Thyroid gland (tissue), 4 donors: ENCODE results near the gene ZNF503. TPM values are rescaled to one million over a fixed set of nuclear protein-coding genes. Genes with fewer than 3 reads are reported as not detected.

Experiments
- DNase-seq, 2 donors: peaks; one replicate each; pipeline ENCODE4 v3.0.0-alpha.2; 2019
- H3K27ac ChIP-seq, 3 donors: fragments of 200-600 bp; sonication (generic); 1 replicate in 2 of 3; 2 replicates in 1 of 3; pipeline ENCODE4 v1.5.1; 2016 to 2019; ENCODE audit warnings: mild to moderate bottlenecking in 1 of 3, moderate library complexity in 1 of 3
- H3K27me3 ChIP-seq: fragments of 200-600 bp; sonication (generic); one replicate; pipeline ENCODE4 v1.5.1; 2019
- H3K36me3 ChIP-seq, 2 donors: fragments of 200-600 bp; sonication (generic); one replicate each; pipeline ENCODE4 v1.5.1; 2016 to 2019
- H3K4me1 ChIP-seq, 2 donors: fragments of 200-600 bp; sonication (generic); one replicate each; pipeline ENCODE4 v1.5.1; 2017 to 2019
- H3K4me3 ChIP-seq, 3 donors: fragments of 200-600 bp; sonication (generic); replicated peaks in 1 of 3; 1 replicate in 2 of 3; 2 replicates in 1 of 3; pipeline ENCODE4 v1.5.1; 2016; ENCODE audit warnings: mild to moderate bottlenecking in 1 of 3
- H3K9me3 ChIP-seq: fragments of 200-600 bp; sonication (generic); one replicate; pipeline ENCODE4 v1.5.1; 2017
- CTCF ChIP-seq, 6 experiments: fragments of 200-600 bp in 3 of 6; fragments of 450-650 bp in 3 of 6; sonication (generic) in 3 of 6; IDR thresholded peaks; one replicate each; pipeline ENCODE4 v1.5.1; 2016 to 2019; ENCODE audit warnings: antibody characterized with exemption in 6 of 6, mild to moderate bottlenecking in 2 of 6, inconsistent platforms in 1 of 6, moderate library complexity in 1 of 6
- POLR2A ChIP-seq, 2 donors: fragments of 450-650 bp; IDR thresholded peaks; one replicate each; pipeline ENCODE4 v1.6.1; 2017; ENCODE audit warnings: antibody characterized with exemption in 2 of 2, mild to moderate bottlenecking in 2 of 2, moderate library complexity in 1 of 2
- WGBS, 2 donors: methylation state at CpG; one replicate each; pipeline ENCODE4 v1.1.5; 2017; 5-methylcytosine and 5-hydroxymethylcytosine counted together
- intact Hi-C: fragments of 100-400 bp; cut with DNase I; formaldehyde crosslinking; loops from one replicate; pipeline ENCODE4 v1.15.1; 2023
- total RNA-seq, 4 donors: library from RNA; depleted of rRNA; stranded (reverse); fragments of >200 nt; gene quantifications; one replicate each; pipeline ENCODE4 v1.2.3, GENCODE V29; 2016

ZNF503 gene
- total RNA-seq, 4 donors from 2014 or later: 8.2 to 17.1 (median 10.9) TPM

- WGBS, 2 donors: 3 to 8% methylated on average over 21 to 25 of the region's 82 CpGs
- Histone ChIP-seq H3K4me1 (peaks cover 16 to 26% of the 10 kb centered on the region in 2 donors), H3K4me3 (peak within 1 kb of the TSS; percentile 46 to 62 (median 54)), H3K36me3 (no peaks in the 10 kb centered on the region), H3K9me3 (no peaks in the 10 kb centered on the region), H3K27ac (peak within 1 kb of the TSS; percentile 56 to 86 (median 76)), H3K27me3 (no peaks in the 10 kb centered on the region)
- peak; percentile 54 to 55 for DNase-seq
- intact Hi-C loops: no loop called here
- TF ChIP-seq POLR2A (IDR thresholded peaks at IDR 0.05) (peak in 1 of 2 donors; percentile 63), CTCF (IDR thresholded peaks at IDR 0.05) (no peak)
These were observed 29.9 kb upstream of the ZNF503 start, which contains the start of gene LRMDA for GRCh38 chr10:75431180-75432111. TSS of gene LRMDA (plus strand) at chr10:75431624.

- peak; percentile 23 to 36 for DNase-seq
- H3K36me3 ChIP-seq: no peaks in the 10 kb centered on the region
- H3K27ac ChIP-seq: peak overlapping the region in 2 of 3 donors; percentile 76 to 86
- intact Hi-C loops: no loop called here
- H3K9me3 ChIP-seq: no peaks in the 10 kb centered on the region
- 47 to 52% methylated on average over 9 of the region's 9 CpGs for WGBS, 2 donors
- peaks cover 16 to 26% of the 10 kb centered on the region in 2 donors for H3K4me1 ChIP-seq
- no peaks in the 10 kb centered on the region for H3K27me3 ChIP-seq
- TF ChIP-seq POLR2A (IDR thresholded peaks at IDR 0.05) (no peak), CTCF (IDR thresholded peaks at IDR 0.05) (no peak)
- no peak overlapping the region for H3K4me3 ChIP-seq
These were observed 28.6 kb upstream of the ZNF503 start for GRCh38 chr10:75430000-75430763.

- H3K4me3 ChIP-seq: no peak overlapping the region
- H3K9me3 ChIP-seq: no peaks in the 10 kb centered on the region
- no peaks in the 10 kb centered on the region for H3K36me3 ChIP-seq
- TF ChIP-seq POLR2A (IDR thresholded peaks at IDR 0.05) (no peak), CTCF (IDR thresholded peaks at IDR 0.05) (no peak)
- H3K27me3 ChIP-seq: no peaks in the 10 kb centered on the region
- intact Hi-C loops: no loop called here
- no peak for DNase-seq
- peaks cover 16 to 26% of the 10 kb centered on the region in 2 donors for H3K4me1 ChIP-seq
- WGBS, 2 donors: 86 to 93% methylated on average over 5 of the region's 5 CpGs
- peak overlapping the region in 1 of 3 donors; percentile 86 for H3K27ac ChIP-seq
These were observed 27.7 kb upstream of the ZNF503 start for GRCh38 chr10:75429159-75429827.

GRCh38 chr10:75428434-75429158, 27.0 kb upstream of the ZNF503 start:
- Histone ChIP-seq H3K36me3 (no peaks in the 10 kb centered on the region), H3K27ac (no peak overlapping the region), H3K4me1 (peaks cover 16 to 26% of the 10 kb centered on the region in 2 donors), H3K9me3 (no peaks in the 10 kb centered on the region), H3K4me3 (no peak overlapping the region), H3K27me3 (no peaks in the 10 kb centered on the region)
- no peak for DNase-seq
- intact Hi-C loops: no loop called here
- WGBS, 2 donors: 79 to 80% methylated on average over 9 of the region's 9 CpGs
- TF ChIP-seq POLR2A (IDR thresholded peaks at IDR 0.05): no peak
- no peak for TF ChIP-seq CTCF (IDR thresholded peaks at IDR 0.05)
